Measurements from ENCODE around the gene CLP1. TPM values are rescaled to one million over a fixed set of nuclear protein-coding genes. Genes with fewer than 3 reads are reported as not detected.

CLP1 gene
- total and polyA plus RNA-seq, 7 experiments from 2014 or later: 10.1 to 18.5 (median 13.3) TPM

- no peaks in the 10 kb centered on the region for H3K9me3 ChIP-seq (ENCODE audit: control insufficient read depth in 2 of 3, low read length in 3 of 3)
- H3K4me1 ChIP-seq (ENCODE audit: control insufficient read depth in 2 of 2, insufficient read depth in 2 of 2, low read length in 2 of 2): peaks cover 11 to 18% of the 10 kb centered on the region in 2 donors
- Mint-ChIP-seq H3K4me1 (peaks cover 25 to 61% (median 44%) of the 10 kb centered on the region in 7 donors), H3K9me3 (peaks cover 0 to 4% (median 0%) of the 10 kb centered on the region in 11 donors), H3K27me3 (peaks cover 30 to 60% (median 47%) of the 10 kb centered on the region in 5 donors), H3K4me3 (no peak overlapping the region), H3K36me3 (no peaks in the 10 kb centered on the region), H3K27ac (peak overlapping the region in 1 of 9 donors; percentile 66)
- ChIA-PET POLR2A (interaction anchor here (1.1 kb wide), 1 partner anchor 11 kb away, joined by 3 read pairs; no protein-coding TSS in a partner anchor), CTCF (interaction anchor here (1.1 to 2.4 kb wide), 5 partner anchors 9 to 152 kb away, joined by 3 to 12 read pairs (median 3); partner anchors contain the start of gene UBE2L6)
- H3K4me3 ChIP-seq (ENCODE audit: low read length): no peak overlapping the region
- ATAC-seq (no peak), DNase-seq (no peak)
- no peaks in the 10 kb centered on the region for H3K36me3 ChIP-seq (ENCODE audit: control insufficient read depth in 2 of 3, insufficient read depth in 3 of 3, low read length in 3 of 3)
- H3K27ac ChIP-seq (ENCODE audit: low read depth, low read length): no peak overlapping the region
- H3K27me3 ChIP-seq (ENCODE audit: control insufficient read depth in 2 of 2, insufficient read depth in 2 of 2, low read length in 2 of 2): peaks cover 10 to 18% of the 10 kb centered on the region in 2 donors
- intact Hi-C loops (cut with micrococcal nuclease): loop anchor here in 1 of 2 donors (2.0 kb wide), 1 partner anchor 115 kb away; the partner anchor contains the start of gene TIMM10
These were observed 11.9 kb upstream of the CLP1 start for GRCh38 chr11:57645689-57646085.

- Mint-ChIP-seq H3K36me3 (no peaks in the 10 kb centered on the region), H3K27me3 (peaks cover 30 to 60% (median 47%) of the 10 kb centered on the region in 5 donors), H3K4me1 (peaks cover 23 to 55% (median 46%) of the 10 kb centered on the region in 7 donors), H3K4me3 (peak overlapping the region in 4 of 10 donors; percentile 27 to 79 (median 58)), H3K9me3 (peaks cover 0 to 4% (median 0%) of the 10 kb centered on the region in 11 donors), H3K27ac (peak overlapping the region in 2 of 9 donors; percentile 66 to 82)
- ATAC-seq (no peak), DNase-seq (no peak)
- Histone ChIP-seq H3K27me3 (ENCODE audit: control insufficient read depth in 2 of 2, insufficient read depth in 2 of 2, low read length in 2 of 2) (peaks cover 10 to 18% of the 10 kb centered on the region in 2 donors), H3K4me3 (ENCODE audit: low read length) (no peak overlapping the region), H3K4me1 (ENCODE audit: control insufficient read depth in 2 of 2, insufficient read depth in 2 of 2, low read length in 2 of 2) (peaks cover 11 to 18% of the 10 kb centered on the region in 2 donors), H3K9me3 (ENCODE audit: control insufficient read depth in 2 of 3, low read length in 3 of 3) (no peaks in the 10 kb centered on the region), H3K27ac (ENCODE audit: low read depth, low read length) (no peak overlapping the region), H3K36me3 (ENCODE audit: control insufficient read depth in 2 of 3, insufficient read depth in 3 of 3, low read length in 3 of 3) (no peaks in the 10 kb centered on the region)
- ChIA-PET POLR2A (interaction anchor here (1.4 kb wide), 1 partner anchor 78 kb away, joined by 5 read pairs; no protein-coding TSS in a partner anchor), CTCF (interaction anchor here (1.2 to 2.0 kb wide), 3 partner anchors 9 to 78 kb away, joined by 3 to 9 read pairs (median 3); partner anchors contain the start of gene UBE2L6)
- intact Hi-C loops (cut with micrococcal nuclease): no loop called here
These were observed 11.3 kb upstream of the CLP1 start for GRCh38 chr11:57646194-57646798.

GRCh38 chr11:57646799-57647303 lies 10.7 kb upstream of the CLP1 start:
- Mint-ChIP-seq H3K36me3 (no peaks in the 10 kb centered on the region), H3K9me3 (peaks cover 0 to 4% (median 0%) of the 10 kb centered on the region in 11 donors), H3K4me1 (peaks cover 20 to 53% (median 44%) of the 10 kb centered on the region in 7 donors), H3K27me3 (peaks cover 30 to 60% (median 47%) of the 10 kb centered on the region in 5 donors), H3K27ac (peak overlapping the region in 3 of 9 donors; percentile 65 to 82 (median 66)), H3K4me3 (peak overlapping the region in 9 of 10 donors; percentile 5 to 79 (median 31))
- peaks cover 11 to 18% of the 10 kb centered on the region in 2 donors for H3K4me1 ChIP-seq (ENCODE audit: control insufficient read depth in 2 of 2, insufficient read depth in 2 of 2, low read length in 2 of 2)
- no peak overlapping the region for H3K4me3 ChIP-seq (ENCODE audit: low read length)
- H3K27me3 ChIP-seq (ENCODE audit: control insufficient read depth in 2 of 2, insufficient read depth in 2 of 2, low read length in 2 of 2): peaks cover 10 to 18% of the 10 kb centered on the region in 2 donors
- no peak for DNase-seq
- ChIA-PET POLR2A (interaction anchor here (1.4 kb wide), 1 partner anchor 78 kb away, joined by 5 read pairs; no protein-coding TSS in a partner anchor), CTCF (interaction anchor here (0.7 to 2.0 kb wide), 6 partner anchors 10 to 189 kb away, joined by 3 to 9 read pairs (median 3); partner anchors contain the start of gene UBE2L6)
- intact Hi-C loops (cut with micrococcal nuclease): no loop called here
- no peak overlapping the region for H3K27ac ChIP-seq (ENCODE audit: low read depth, low read length)
- no peaks in the 10 kb centered on the region for H3K36me3 ChIP-seq (ENCODE audit: control insufficient read depth in 2 of 3, insufficient read depth in 3 of 3, low read length in 3 of 3)
- no peak for ATAC-seq
- no peaks in the 10 kb centered on the region for H3K9me3 ChIP-seq (ENCODE audit: control insufficient read depth in 2 of 3, low read length in 3 of 3)

- peaks cover 11 to 18% of the 10 kb centered on the region in 2 donors for H3K4me1 ChIP-seq (ENCODE audit: control insufficient read depth in 2 of 2, insufficient read depth in 2 of 2, low read length in 2 of 2)
- Mint-ChIP-seq H3K27me3 (peaks cover 30 to 60% (median 47%) of the 10 kb centered on the region in 5 donors), H3K9me3 (peaks cover 0 to 4% (median 0%) of the 10 kb centered on the region in 11 donors), H3K36me3 (no peaks in the 10 kb centered on the region), H3K4me3 (peak overlapping the region in 4 of 10 donors; percentile 23 to 87 (median 57)), H3K4me1 (peaks cover 20 to 53% (median 44%) of the 10 kb centered on the region in 7 donors), H3K27ac (peak overlapping the region in 4 of 9 donors; percentile 21 to 85 (median 64))
- DNase-seq (no peak), ATAC-seq (no peak)
- ChIA-PET CTCF (interaction anchor here (0.7 to 2.0 kb wide), 4 partner anchors 79 to 190 kb away, joined by 3 to 9 read pairs (median 4); partner anchors contain the start of gene UBE2L6), POLR2A (interaction anchor here (1.3 to 1.4 kb wide), 2 partner anchors 79 to 116 kb away, joined by 3 to 5 read pairs; no protein-coding TSS in a partner anchor)
- intact Hi-C loops (cut with micrococcal nuclease): no loop called here
- H3K9me3 ChIP-seq (ENCODE audit: control insufficient read depth in 2 of 3, low read length in 3 of 3): no peaks in the 10 kb centered on the region
- H3K27ac ChIP-seq (ENCODE audit: low read depth, low read length): no peak overlapping the region
- H3K4me3 ChIP-seq (ENCODE audit: low read length): no peak overlapping the region
- H3K36me3 ChIP-seq (ENCODE audit: control insufficient read depth in 2 of 3, insufficient read depth in 3 of 3, low read length in 3 of 3): no peaks in the 10 kb centered on the region
- peaks cover 10 to 18% of the 10 kb centered on the region in 2 donors for H3K27me3 ChIP-seq (ENCODE audit: control insufficient read depth in 2 of 2, insufficient read depth in 2 of 2, low read length in 2 of 2)
These were observed 10.2 kb upstream of the CLP1 start for GRCh38 chr11:57647372-57647771.

GRCh38 chr11:57647960-57648800 lies 9.4 kb upstream of the CLP1 start:
- DNase-seq: no peak
- ChIA-PET POLR2A (interaction anchor here (1.1 to 2.6 kb wide), 5 partner anchors 8 to 151 kb away, joined by 3 to 9 read pairs (median 3); partner anchors contain the start of genes SELENOH and ZDHHC5), CTCF (interaction anchor here (0.7 to 1.9 kb wide), 3 partner anchors 80 to 291 kb away, joined by 3 to 8 read pairs (median 4); partner anchors contain the start of gene UBE2L6)
- ATAC-seq: no peak
- Mint-ChIP-seq H3K9me3 (peaks cover 0 to 4% (median 0%) of the 10 kb centered on the region in 11 donors), H3K27me3 (peaks cover 30 to 55% (median 47%) of the 10 kb centered on the region in 5 donors), H3K4me3 (peak overlapping the region; percentile 79 to 93 (median 85)), H3K36me3 (no peaks in the 10 kb centered on the region), H3K27ac (peak overlapping the region; percentile 32 to 93 (median 62)), H3K4me1 (peaks cover 25 to 58% (median 48%) of the 10 kb centered on the region in 7 donors)
- Histone ChIP-seq H3K27me3 (ENCODE audit: control insufficient read depth in 2 of 2, insufficient read depth in 2 of 2, low read length in 2 of 2) (peaks cover 10 to 18% of the 10 kb centered on the region in 2 donors), H3K4me1 (ENCODE audit: control insufficient read depth in 2 of 2, insufficient read depth in 2 of 2, low read length in 2 of 2) (peaks cover 11 to 18% of the 10 kb centered on the region in 2 donors), H3K27ac (ENCODE audit: low read depth, low read length) (no peak overlapping the region), H3K4me3 (ENCODE audit: low read length) (peak overlapping the region; percentile 66), H3K36me3 (ENCODE audit: control insufficient read depth in 2 of 3, insufficient read depth in 3 of 3, low read length in 3 of 3) (no peaks in the 10 kb centered on the region), H3K9me3 (ENCODE audit: control insufficient read depth in 2 of 3, low read length in 3 of 3) (no peaks in the 10 kb centered on the region)
- intact Hi-C loops (cut with micrococcal nuclease): loop anchor here in 1 of 2 donors (2.0 kb wide), 1 partner anchor 19 kb away; no protein-coding TSS in a partner anchor

All from naive thymus-derived CD4-positive, alpha-beta T cell (primary cell).